ENCODE measurements around the gene PPFIA4. TPM values are rescaled to one million over a fixed set of nuclear protein-coding genes. Genes with fewer than 3 reads are reported as not detected.

Gene PPFIA4
- total RNA-seq, 1 experiment from 2014 or later, result 12.1 TPM

- no peak for DNase-seq
- no peak overlapping the region for H2AFZ ChIP-seq (ENCODE audit: low read length)
- no peak overlapping the region for H3K4me2 ChIP-seq (ENCODE audit: low read length)
- ChIA-PET POLR2A (ENCODE audit: unreplicated experiment) (no interaction called here), CTCF (no interaction called here)
- no peaks in the 10 kb centered on the region for H3K9me3 ChIP-seq (ENCODE audit: low read length)
- ATAC-seq, result no peak
- no peaks in the 10 kb centered on the region for H3F3A ChIP-seq (ENCODE audit: low read length, unreplicated experiment)
- H3K79me2 ChIP-seq (ENCODE audit: low read length), result no peaks in the 10 kb centered on the region
- H3K4me3 ChIP-seq (ENCODE audit: low read length), result no peak overlapping the region
- intact Hi-C loops (cut with micrococcal nuclease), result no loop called here
- TF ChIP-seq EZH2 (IDR thresholded peaks at IDR 0.05; ENCODE audit: low read length, unreplicated experiment), result no peak
- TF ChIP-seq EZH2phosphoT487 (IDR thresholded peaks at IDR 0.05; ENCODE audit: borderline replicate concordance, low read length), result no peak
- TF ChIP-seq CTCF (conservative IDR thresholded peaks at IDR 0.05; ENCODE audit: low read depth, low read length), result no peak
- H3K27ac ChIP-seq (ENCODE audit: low read length), result no peak overlapping the region
- BruUV-seq (replicated peaks), result no TSS peak
- no peaks in the 10 kb centered on the region for H3K4me1 ChIP-seq (ENCODE audit: insufficient read depth, low read length)
- no peaks in the 10 kb centered on the region for H3K36me3 ChIP-seq (ENCODE audit: low read depth, low read length)
- no peaks in the 10 kb centered on the region for H3K9me2 ChIP-seq (replicated peaks; ENCODE audit: low read length)
- H4K20me1 ChIP-seq (ENCODE audit: low read length), result no peaks in the 10 kb centered on the region
- H3K9ac ChIP-seq (ENCODE audit: low read length), result no peak overlapping the region
- peaks cover 45% of the 10 kb centered on the region for H3K27me3 ChIP-seq (ENCODE audit: low read length)
Measured at GRCh38 chr1:203088441-203088840, 62.1 kb downstream of the PPFIA4 start.

GRCh38 chr1:203089001-203089650 lies 62.8 kb downstream of the PPFIA4 start:
- intact Hi-C loops (cut with micrococcal nuclease), result no loop called here
- no peak for ATAC-seq

More at GRCh38 chr1:203089001-203089650, 62.8 kb downstream of the PPFIA4 start:
- no peaks in the 10 kb centered on the region for H3K9me3 ChIP-seq (ENCODE audit: low read length)
- H3F3A ChIP-seq (ENCODE audit: low read length, unreplicated experiment), result no peaks in the 10 kb centered on the region
- no TSS peak for BruUV-seq (replicated peaks)
- H3K27me3 ChIP-seq (ENCODE audit: low read length), result peaks cover 45% of the 10 kb centered on the region
- ChIA-PET POLR2A (ENCODE audit: unreplicated experiment) (no interaction called here), CTCF (no interaction called here)
- H3K4me2 ChIP-seq (ENCODE audit: low read length), result no peak overlapping the region
- no peaks in the 10 kb centered on the region for H3K9me2 ChIP-seq (replicated peaks; ENCODE audit: low read length)
- H3K36me3 ChIP-seq (ENCODE audit: low read depth, low read length), result no peaks in the 10 kb centered on the region
- H2AFZ ChIP-seq (ENCODE audit: low read length), result no peak overlapping the region
- no peak overlapping the region for H3K4me3 ChIP-seq (ENCODE audit: low read length)
- no peaks in the 10 kb centered on the region for H3K79me2 ChIP-seq (ENCODE audit: low read length)
- no peaks in the 10 kb centered on the region for H4K20me1 ChIP-seq (ENCODE audit: low read length)
- H3K27ac ChIP-seq (ENCODE audit: low read length), result no peak overlapping the region
- no peak overlapping the region for H3K9ac ChIP-seq (ENCODE audit: low read length)
- TF ChIP-seq CTCF (conservative IDR thresholded peaks at IDR 0.05; ENCODE audit: low read depth, low read length) (no peak), EZH2 (IDR thresholded peaks at IDR 0.05; ENCODE audit: low read length, unreplicated experiment) (no peak), EZH2phosphoT487 (IDR thresholded peaks at IDR 0.05; ENCODE audit: borderline replicate concordance, low read length) (no peak)
- no peaks in the 10 kb centered on the region for H3K4me1 ChIP-seq (ENCODE audit: insufficient read depth, low read length)
- DNase-seq, result peak; percentile 46

Data from PC-3 (cell line).